ENCODE data around the gene NOL9.
"Not testable (repeated sequence)": the region's sequence is repeated elsewhere in the genome, so short reads cannot be mapped to it uniquely, and the experiment has no call there.

Gene NOL9

DNA sequence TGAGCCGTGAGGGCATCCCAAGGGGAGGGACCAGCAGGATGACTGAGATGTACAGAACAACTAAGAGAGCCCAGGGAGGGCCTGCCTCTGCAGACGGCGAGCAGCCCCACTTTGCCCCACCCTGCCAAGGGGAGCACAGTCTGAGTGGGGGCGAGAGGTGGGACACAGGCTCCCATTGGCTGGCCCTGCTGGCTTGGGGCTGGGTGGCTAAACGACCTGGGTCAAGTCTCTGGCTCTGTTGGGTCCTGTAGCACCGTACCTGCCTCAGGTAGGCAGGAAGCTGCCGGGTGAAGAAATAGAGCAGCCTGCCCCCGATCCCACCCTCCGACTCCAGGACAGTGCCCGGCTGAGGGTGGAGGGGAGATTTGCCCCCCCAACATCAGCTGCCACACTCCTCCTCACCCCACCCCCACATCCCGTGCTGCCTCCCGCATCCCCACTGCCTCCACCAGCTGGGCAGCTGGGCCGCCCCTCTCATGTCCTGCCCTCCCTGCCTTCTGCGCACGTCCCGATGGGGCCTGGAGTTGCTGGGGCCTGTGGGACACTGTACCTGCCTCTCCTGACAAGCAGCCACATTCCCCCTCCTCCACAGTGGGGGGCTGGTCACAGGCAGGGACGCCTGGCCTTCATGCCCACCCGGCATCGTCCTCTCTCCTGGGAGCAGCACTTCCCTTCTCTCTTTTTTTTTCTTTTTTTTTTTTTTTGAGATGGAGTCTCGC lies 50.3 kb downstream of the NOL9 start:
- DNase-seq (ENCODE audit: low read depth in 2 of 2), result no peak

GRCh38 chr1:6502000-6502891 lies 52.1 kb downstream of the NOL9 start:
- DNase-seq (ENCODE audit: low read depth in 2 of 2), result no peak

GRCh38 chr1:6501279-6501813 lies 53.0 kb downstream of the NOL9 start:
- no peak for DNase-seq (ENCODE audit: low read depth in 2 of 2)

- no peak for DNase-seq (ENCODE audit: low read depth in 2 of 2)
Measured at GRCh38 chr1:6500544-6501278, 53.6 kb downstream of the NOL9 start.

- DNase-seq (ENCODE audit: low read depth in 2 of 2), result no peak
Measured at GRCh38 chr1:6499296-6499695, 55.0 kb downstream of the NOL9 start.

DNA sequence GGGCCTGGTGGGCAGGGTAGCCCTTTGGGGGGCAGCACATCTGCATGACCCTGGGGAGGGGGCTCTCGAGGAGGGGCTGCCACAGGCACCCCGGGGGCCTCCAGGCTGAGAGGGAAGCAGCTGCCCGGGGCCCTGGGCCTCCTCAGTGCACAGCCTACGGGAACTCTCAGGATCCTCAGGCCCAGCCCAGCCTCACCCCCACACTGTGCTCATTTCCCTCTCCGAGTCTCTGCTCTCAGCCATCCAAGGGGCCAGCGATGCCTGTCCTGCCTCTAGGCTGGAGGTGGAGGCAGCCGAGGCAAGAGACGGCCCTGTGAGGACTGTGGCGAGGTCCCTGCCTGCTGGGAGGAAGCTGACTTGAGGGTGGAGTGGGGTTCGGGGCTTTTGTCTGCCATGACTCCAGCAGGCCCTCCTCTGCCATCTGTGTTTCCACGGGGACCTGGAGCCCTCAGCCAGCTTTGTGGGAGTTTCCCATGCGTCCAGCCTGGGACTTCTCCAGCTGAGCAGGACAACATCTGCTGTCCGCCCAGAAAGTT lies 55.7 kb downstream of the NOL9 start:
- no peak for DNase-seq (ENCODE audit: low read depth in 2 of 2)

DNA sequence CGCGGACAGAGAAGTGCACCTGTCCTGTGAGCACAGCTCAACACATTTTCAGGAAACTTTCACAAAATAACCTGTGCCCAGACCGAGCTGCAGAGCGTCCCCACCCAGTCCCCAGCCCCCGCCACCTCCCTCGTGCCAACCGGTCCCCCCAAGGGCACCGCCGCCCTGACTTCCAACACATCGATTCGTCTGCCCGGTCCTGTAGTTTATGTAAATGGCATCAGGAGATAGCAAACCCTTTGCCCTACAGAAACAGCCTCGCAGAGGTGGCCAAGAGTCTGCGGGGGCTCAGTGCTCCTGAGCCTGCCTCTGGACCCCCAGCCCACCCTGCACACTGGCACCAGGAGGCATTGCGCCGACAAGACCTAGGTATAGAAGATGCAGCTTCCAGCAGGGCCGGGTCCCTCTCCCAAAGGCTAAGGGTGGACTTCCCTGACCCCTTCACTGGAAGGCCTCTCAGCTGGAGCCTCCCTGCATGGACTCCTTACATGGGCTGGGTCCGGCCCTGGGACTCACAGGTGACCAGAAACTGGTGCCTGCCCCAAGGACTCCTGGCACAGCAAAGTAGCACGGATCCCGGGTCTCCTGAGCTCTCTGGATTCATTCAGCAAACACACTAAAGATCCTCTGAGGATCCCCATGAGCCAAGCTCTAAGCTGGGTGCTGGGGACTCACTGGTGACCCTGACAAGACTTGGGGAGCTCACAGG lies 56.3 kb downstream of the NOL9 start:
- DNase-seq (ENCODE audit: low read depth in 2 of 2), result no peak

DNA sequence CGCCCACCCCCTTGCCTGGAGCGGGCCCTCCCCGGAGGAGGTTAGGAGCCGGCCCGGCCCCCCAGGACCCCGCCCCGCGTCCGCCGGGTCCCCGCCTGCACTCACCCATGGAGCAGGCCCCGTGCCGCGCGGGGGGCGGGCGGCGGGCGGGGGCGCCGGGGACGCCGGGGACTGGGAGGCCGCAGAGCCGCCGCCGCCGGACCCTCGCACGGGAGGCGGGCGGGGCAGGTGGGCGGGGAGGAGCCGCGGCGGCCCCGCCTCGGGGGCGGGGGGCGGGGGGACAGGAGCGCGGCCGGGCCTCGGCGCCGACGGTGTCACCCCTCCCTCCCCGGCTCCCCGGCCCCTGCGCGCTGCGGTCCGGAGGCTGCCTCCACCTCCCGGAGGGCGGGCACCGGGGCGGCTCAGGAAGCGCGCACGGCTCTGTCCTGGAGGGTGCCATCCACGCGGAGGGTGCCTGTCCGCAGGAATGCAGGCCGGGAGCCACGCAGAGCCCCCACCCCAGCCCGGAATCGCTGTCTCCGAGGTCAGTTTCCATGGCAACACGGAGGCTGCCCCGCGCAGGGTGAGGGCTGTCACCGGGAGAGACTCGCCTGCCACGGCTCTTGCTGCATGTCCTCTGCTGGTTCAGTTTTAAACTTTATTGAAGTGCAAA lies 57.0 kb downstream of the NOL9 start:
- DNase-seq (ENCODE audit: low read depth in 2 of 2), result no peak

DNA sequence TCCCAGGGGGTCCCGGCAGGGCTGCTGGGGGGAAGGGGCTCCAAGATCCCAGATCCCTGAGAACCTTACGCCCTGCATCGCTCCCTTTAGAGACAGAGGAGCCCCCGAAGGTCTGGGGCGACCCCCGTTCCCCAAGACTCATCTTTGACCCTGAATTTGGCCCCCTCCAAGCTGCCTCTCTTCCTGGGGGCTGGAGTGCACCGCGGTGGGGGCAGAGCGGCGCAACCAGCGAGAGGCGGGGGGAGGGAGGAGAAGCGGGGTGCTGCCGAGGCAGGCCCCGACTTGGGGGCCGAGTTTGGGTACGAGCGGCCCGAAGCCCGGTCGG lies 57.5 kb downstream of the NOL9 start:
- DNase-seq (ENCODE audit: low read depth in 2 of 2), result no peak

DNA sequence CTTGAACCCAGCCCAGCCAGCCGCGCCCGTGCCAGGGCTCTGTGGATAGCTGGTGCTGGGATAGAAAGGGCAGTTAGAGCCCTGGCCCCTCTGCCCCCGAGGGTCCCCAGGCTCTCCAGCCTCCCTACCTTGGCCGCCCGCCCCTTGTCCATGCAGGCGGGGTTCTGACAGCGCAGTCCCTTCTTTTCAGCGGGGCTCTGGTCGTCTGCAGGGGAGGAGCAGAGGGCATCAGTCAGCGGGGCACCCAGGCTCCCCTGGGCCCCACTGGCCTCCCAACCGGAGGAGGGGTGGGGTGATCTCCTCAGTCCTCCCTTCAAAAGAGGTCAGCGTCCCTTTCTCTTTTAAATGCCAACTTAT lies 58.0 kb downstream of the NOL9 start:
- DNase-seq (ENCODE audit: low read depth in 2 of 2), result no peak

GRCh38 chr1:6495540-6496364 lies 58.6 kb downstream of the NOL9 start:
- no peak for DNase-seq (ENCODE audit: low read depth in 2 of 2)

DNA sequence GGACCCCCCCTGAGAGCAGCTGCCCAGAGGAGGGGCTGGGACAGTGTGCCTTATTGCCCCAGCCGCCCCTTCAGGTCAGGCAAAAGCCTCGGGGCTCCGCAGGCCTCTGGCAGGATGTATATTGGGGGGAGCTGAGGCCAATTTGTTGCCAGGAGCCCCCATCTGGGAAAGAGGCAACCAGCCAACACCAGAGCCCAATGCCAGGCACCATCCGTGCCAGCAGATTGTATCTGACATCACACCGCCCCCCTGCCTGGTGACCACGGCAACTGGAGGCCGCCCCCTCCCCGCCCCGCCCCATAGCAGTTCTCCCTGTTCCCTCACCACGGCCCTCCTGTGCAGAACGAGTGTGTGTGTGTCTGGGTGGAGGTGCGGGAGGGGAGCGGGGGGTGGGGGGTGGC lies 59.3 kb downstream of the NOL9 start:
- no peak for DNase-seq (ENCODE audit: low read depth in 2 of 2)

- DNase-seq (ENCODE audit: low read depth in 2 of 2), result no peak
Measured at GRCh38 chr1:6494627-6495026, 59.7 kb downstream of the NOL9 start.

DNA sequence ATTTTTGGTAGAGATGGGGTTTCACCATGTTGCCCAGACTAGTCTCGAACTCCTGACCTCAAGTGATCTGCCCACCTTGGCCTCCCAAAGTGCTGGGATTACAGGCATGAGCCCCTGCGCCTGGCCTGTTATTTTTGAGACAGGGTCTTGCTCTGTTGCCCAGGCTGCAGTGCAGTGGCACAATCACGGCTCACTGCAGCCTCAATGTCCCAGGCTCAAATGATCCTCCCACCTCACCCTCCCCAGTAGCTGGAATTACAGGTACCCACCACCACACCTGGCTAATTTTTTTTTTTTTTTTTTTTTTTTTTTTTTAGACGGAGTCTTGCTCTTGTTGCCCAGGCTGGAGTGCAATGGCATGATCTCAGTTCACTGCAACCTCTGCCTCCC lies 60.5 kb downstream of the NOL9 start:
- not testable (repeated sequence) for DNase-seq (ENCODE audit: low read depth in 2 of 2)

- DNase-seq (ENCODE audit: low read depth in 2 of 2), result no peak
Measured at GRCh38 chr1:6491966-6492365, 62.3 kb downstream of the NOL9 start.

DNA sequence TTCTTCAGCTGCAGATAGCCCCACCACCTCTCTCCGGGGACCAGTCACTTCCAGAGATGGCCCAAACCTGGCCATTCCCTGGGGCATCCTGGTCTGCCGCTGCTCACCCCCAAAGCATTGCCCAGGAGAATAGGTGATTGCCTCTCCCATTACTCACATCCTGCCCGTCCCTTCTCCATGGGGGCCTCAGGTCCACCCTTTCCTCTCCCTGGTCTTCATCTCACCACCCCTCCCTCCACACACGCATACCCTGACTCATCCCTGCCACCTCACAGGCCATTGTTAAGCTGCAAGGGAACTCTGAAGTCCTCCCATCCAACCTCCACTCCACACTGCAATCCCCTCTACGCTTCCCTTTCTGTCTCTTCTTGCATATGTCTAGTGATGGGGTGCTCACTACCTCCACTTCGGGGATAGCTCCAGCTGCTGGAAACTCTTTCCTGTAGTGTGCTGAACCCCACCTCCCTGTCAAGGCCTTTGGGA lies 62.8 kb downstream of the NOL9 start, which contains the start of gene PLEKHG5:
Gene PLEKHG5, minus strand, starts transcription at position 188 of the 483 bp plus-strand sequence. CDS start 14,096 bp downstream, outside the sequence.
- DNase-seq (ENCODE audit: low read depth in 2 of 2), result peak; percentile 27 to 35

DNA sequence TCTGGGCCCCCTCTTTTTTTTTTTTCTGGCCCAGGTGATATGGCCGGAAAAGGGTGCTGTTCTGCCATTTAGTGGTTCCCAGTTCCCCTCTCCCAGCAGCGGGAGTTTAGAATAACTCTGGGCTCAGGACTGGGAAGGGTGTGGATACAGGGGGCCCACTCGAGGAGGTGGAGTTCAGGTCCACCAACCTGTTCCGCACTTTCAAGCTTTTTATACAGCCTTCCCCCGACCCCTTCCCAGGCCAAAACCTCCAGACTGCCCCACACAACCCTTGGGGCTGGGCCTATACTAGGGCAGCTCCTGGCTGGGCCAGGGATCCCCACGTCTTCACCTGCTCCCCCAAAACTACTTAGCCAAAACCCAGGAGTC lies 63.2 kb downstream of the NOL9 start:
- DNase-seq (ENCODE audit: low read depth in 2 of 2), result no peak

- peak; percentile 38 to 39 for DNase-seq (ENCODE audit: low read depth in 2 of 2)
Measured at GRCh38 chr1:6490181-6491080, 63.9 kb downstream of the NOL9 start.

DNA sequence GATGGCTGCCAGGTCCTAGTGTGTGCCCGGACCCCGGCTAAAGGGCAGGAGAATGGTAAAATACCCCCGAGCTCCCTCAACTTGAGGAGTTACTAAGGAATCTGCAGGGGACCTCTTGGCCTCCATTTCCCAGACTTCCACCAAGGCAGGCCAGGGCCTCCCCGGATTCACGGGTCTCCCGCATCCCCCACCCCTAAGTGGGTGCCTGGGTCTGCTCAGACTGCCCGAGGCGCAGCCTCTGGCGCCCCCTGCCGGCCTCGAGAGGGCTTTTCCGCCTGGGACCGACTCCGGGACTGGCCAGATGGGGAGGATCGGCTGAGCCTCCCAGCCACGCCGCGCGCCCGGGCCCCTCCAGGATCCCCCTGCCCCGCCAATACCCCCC lies 64.5 kb downstream of the NOL9 start:
- DNase-seq (ENCODE audit: low read depth in 2 of 2), result peak; percentile 26 to 34

Data from fibroblast of skin of left biceps (primary cell).